ENCODE measurements around the gene SNRPA.
A peak's percentile ranks its signal among the peaks of the same experiment; 100 is the strongest.

The SNRPA gene

GRCh38 chr19:40739871-40740703 is 10.9 kb upstream of the SNRPA start (continued):
- TF ChIP-seq MZF1 (tag by site-specific recombination; IDR thresholded peaks at IDR 0.05; ENCODE audit: borderline replicate concordance) (no peak), ZNF350 (tag by site-specific recombination; IDR thresholded peaks at IDR 0.05) (no peak), ZNF571 (tag by site-specific recombination; IDR thresholded peaks at IDR 0.05) (no peak), BCL11B (tag by site-specific recombination; IDR thresholded peaks at IDR 0.05; ENCODE audit: low read depth) (0 out of 2 replicates have a peak, but pooled peaks have one; percentile 24), ZNF202 (tag by site-specific recombination; IDR thresholded peaks at IDR 0.05; ENCODE audit: borderline replicate concordance) (no peak)

GRCh38 chr19:40740747-40741146 is 10.3 kb upstream of the SNRPA start:
- ChIA-PET POLR2A (interaction anchor here (0.6 to 4.3 kb wide), 7 partner anchors 10 to 686 kb away, joined by 3 to 30 read pairs (median 3); partner anchors contain the start of genes ACTMAP, B3GNT8, RAB4B and SNRPA), CTCF (interaction anchor here (0.6 to 0.7 kb wide), 2 partner anchors 83 to 106 kb away, joined by 3 read pairs; no protein-coding TSS in a partner anchor)
- H3K27ac ChIP-seq (ENCODE audit: extremely low read depth, low read depth, low read length), result peak overlapping the region; percentile 53; the same call in 1 of the 2 replicates
- TF ChIP-seq KLF1 (tag by site-specific recombination; IDR thresholded peaks at IDR 0.05), result peak; percentile 10; the same call in 1 of the 2 replicates
- peak; percentile 27; the same call in 1 of the 2 replicates for TF ChIP-seq ZNF335 (tag by site-specific recombination; conservative IDR thresholded peaks at IDR 0.05)
- no peak for TF ChIP-seq ZNF692 (tag by site-specific recombination; IDR thresholded peaks at IDR 0.05)
- TF ChIP-seq SP7 (tag by site-specific recombination; IDR thresholded peaks at IDR 0.05), result peak; percentile 86
- peak; percentile 18; the same call in 1 of the 2 replicates for TF ChIP-seq ZBTB17 (tag by site-specific recombination; IDR thresholded peaks at IDR 0.05)
- TF ChIP-seq ELK4 (IDR thresholded peaks at IDR 0.05; ENCODE audit: borderline replicate concordance, low read depth, low read length), result no peak
- no peaks in the 10 kb centered on the region for H3K4me1 ChIP-seq (ENCODE audit: control insufficient read depth, insufficient read depth, low read length)
- no peak overlapping the region for H3K4me3 ChIP-seq (ENCODE audit: low read depth, low read length)
- H3K9me3 ChIP-seq (ENCODE audit: control insufficient read depth, insufficient read depth, low read depth, low read length), result no peaks in the 10 kb centered on the region
- peaks cover 56 to 75% of the 10 kb centered on the region in 2 experiments for H3K36me3 ChIP-seq (ENCODE audit: control insufficient read depth in 2 of 2, insufficient read depth in 1 of 2, low read length in 2 of 2)

GRCh38 chr19:40741527-40742390 is 9.2 kb upstream of the SNRPA start:
- H3K4me1 ChIP-seq (ENCODE audit: control insufficient read depth, insufficient read depth, low read length), result no peaks in the 10 kb centered on the region
- H3K36me3 ChIP-seq (ENCODE audit: control insufficient read depth in 2 of 2, insufficient read depth in 1 of 2, low read length in 2 of 2), result peaks cover 57 to 67% of the 10 kb centered on the region in 2 experiments
- H3K27ac ChIP-seq (ENCODE audit: extremely low read depth, low read depth, low read length), result no peak overlapping the region
- H3K9me3 ChIP-seq (ENCODE audit: control insufficient read depth, insufficient read depth, low read depth, low read length), result no peaks in the 10 kb centered on the region
- POLR2A ChIA-PET, result interaction anchor here (0.5 to 4.3 kb wide), 13 partner anchors 9 to 290 kb away, joined by 3 to 30 read pairs (median 3); partner anchors contain the start of genes ACTMAP, RAB4B and SNRPA
- TF ChIP-seq TCF7L2 (IDR thresholded peaks at IDR 0.05; ENCODE audit: borderline replicate concordance, low read depth, low read length), result no peak
- no peak for TF ChIP-seq ZNF488 (tag by site-specific recombination; IDR thresholded peaks at IDR 0.05)
- no peak for TF ChIP-seq WT1 (tag by site-specific recombination; IDR thresholded peaks at IDR 0.05)
- TF ChIP-seq, protein P1, sequence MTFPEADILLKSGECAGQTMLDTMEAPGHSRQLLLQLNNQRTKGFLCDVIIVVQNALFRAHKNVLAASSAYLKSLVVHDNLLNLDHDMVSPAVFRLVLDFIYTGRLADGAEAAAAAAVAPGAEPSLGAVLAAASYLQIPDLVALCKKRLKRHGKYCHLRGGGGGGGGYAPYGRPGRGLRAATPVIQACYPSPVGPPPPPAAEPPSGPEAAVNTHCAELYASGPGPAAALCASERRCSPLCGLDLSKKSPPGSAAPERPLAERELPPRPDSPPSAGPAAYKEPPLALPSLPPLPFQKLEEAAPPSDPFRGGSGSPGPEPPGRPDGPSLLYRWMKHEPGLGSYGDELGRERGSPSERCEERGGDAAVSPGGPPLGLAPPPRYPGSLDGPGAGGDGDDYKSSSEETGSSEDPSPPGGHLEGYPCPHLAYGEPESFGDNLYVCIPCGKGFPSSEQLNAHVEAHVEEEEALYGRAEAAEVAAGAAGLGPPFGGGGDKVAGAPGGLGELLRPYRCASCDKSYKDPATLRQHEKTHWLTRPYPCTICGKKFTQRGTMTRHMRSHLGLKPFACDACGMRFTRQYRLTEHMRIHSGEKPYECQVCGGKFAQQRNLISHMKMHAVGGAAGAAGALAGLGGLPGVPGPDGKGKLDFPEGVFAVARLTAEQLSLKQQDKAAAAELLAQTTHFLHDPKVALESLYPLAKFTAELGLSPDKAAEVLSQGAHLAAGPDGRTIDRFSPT (tag by site-specific recombination; IDR thresholded peaks at IDR 0.05), result 0 out of 2 replicates have a peak, but pooled peaks have one; percentile 27
- TF ChIP-seq TSHZ1 (tag by site-specific recombination; IDR thresholded peaks at IDR 0.05; ENCODE audit: borderline replicate concordance), result no peak
- 0 out of 2 replicates have a peak, but pooled peaks have one; percentile 12 for TF ChIP-seq ZBTB21 (tag by site-specific recombination; IDR thresholded peaks at IDR 0.05)
- H3K4me3 ChIP-seq (ENCODE audit: low read depth, low read length), result no peak overlapping the region
- CTCF ChIA-PET, result interaction anchor here (0.6 to 3.3 kb wide), 9 partner anchors 11 to 271 kb away, joined by 3 to 23 read pairs (median 4); partner anchors contain the start of genes COQ8B and ITPKC
